Right lobe of liver (tissue), 4 donors: ENCODE data around the gene TXNDC16.

ENCODE experiments used
- CTCF ChIP-seq, 4 donors: fragments of 200-600 bp in 3 of 4; fragments of 450-650 bp in 1 of 4; IDR thresholded peaks; one replicate each; pipeline versions ENCODE4 v1.5.1 to v1.8.0; 2016 to 2022; ENCODE audit warnings: antibody characterized with exemption in 4 of 4, mild to moderate bottlenecking in 2 of 4
- POLR2A ChIP-seq: fragments of 450-650 bp; IDR thresholded peaks from one replicate; pipeline ENCODE4 v1.6.1; 2017; ENCODE audit warnings: antibody characterized with exemption, mild to moderate bottlenecking
- donor health status: DM: no; HTN: no; CAD: no.
- donor health status: DM: no; HTN: no; CAD: no.
- donor health status: DM: no; HTN: yes; CAD: no.

DNA sequence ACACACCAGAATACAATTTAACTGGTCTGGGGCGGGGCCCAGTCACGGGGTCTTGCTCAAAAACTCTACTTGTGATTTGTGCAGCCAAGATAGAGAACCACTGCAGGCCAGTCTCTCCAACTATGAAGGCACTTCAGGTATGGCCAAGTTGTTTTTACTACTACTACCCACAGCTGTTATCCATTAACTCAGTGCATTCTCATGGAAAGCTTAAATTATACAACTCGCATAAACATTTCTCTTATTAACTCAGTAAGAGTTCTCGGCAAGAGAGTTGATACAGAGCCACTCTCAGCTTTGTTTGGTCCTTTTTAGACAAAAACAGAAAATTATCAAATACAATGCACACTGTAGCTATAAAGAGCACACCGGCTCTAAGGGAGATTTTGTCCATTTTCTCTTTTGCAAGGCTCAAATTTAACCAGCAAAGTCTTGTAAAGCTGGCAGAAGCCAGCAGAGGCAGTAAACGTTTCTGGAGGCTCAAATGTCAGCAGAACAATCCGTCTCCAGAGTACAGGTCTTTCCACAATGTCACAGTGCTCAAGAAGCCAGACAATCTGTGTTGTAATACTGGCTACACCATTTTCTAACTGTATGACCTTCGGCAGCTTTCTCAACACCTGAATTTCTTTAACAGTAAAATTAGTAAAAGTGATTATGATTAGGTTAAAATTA, 152.2 kb downstream of the TXNDC16 start:
- TF ChIP-seq CTCF (IDR thresholded peaks at IDR 0.05) (no peak), POLR2A (no peak)
